DMS153 (cell line): ENCODE results near the gene PSG6.
"Not testable (repeated sequence)": the region's sequence is repeated elsewhere in the genome, so short reads cannot be mapped to it uniquely, and the experiment has no call there.

Experiments
- DNase-seq: peaks from one replicate; lab custom pipeline; 2025; lab: John Stamatoyannopoulos, UW

The PSG6 gene

GRCh38 chr19:42852821-42853220, 64.9 kb downstream of the PSG6 start:
- DNase-seq = not testable (repeated sequence)
